SIG-M5 (cell line): ENCODE data around the gene CHRD.

Experiments
- DNase-seq: peaks from one replicate; lab custom pipeline; 2025; lab: John Stamatoyannopoulos, UW

CHRD gene

GRCh38 chr3:184382326-184383032 lies 2.6 kb downstream of the CHRD start:
- DNase-seq: no peak

- no peak for DNase-seq
These were observed 3.3 kb downstream of the CHRD start for GRCh38 chr3:184383033-184383740.

- no peak for DNase-seq
These were observed 4.5 kb downstream of the CHRD start for GRCh38 chr3:184384342-184384741.

GRCh38 chr3:184384856-184385422 lies 5.1 kb downstream of the CHRD start:
- DNase-seq: no peak

GRCh38 chr3:184386047-184386806 lies 6.4 kb downstream of the CHRD start:
- DNase-seq: no peak

- DNase-seq: no peak
These were observed 7.4 kb downstream of the CHRD start for GRCh38 chr3:184387174-184387714.

GRCh38 chr3:184388164-184388935 lies 8.5 kb downstream of the CHRD start:
- no peak for DNase-seq

- DNase-seq: no peak
These were observed 9.0 kb downstream of the CHRD start for GRCh38 chr3:184388936-184389230.

- DNase-seq: no peak
These were observed 9.5 kb downstream of the CHRD start for GRCh38 chr3:184389384-184389783.

GRCh38 chr3:184389935-184390528 lies 10.2 kb downstream of the CHRD start:
- DNase-seq: no peak

- DNase-seq: no peak
These were observed 11.4 kb downstream of the CHRD start for GRCh38 chr3:184391266-184391665.

- DNase-seq: no peak
These were observed 15.4 kb downstream of the CHRD start for GRCh38 chr3:184395320-184395660.

GRCh38 chr3:184399410-184399809 lies 19.6 kb downstream of the CHRD start:
- DNase-seq: no peak

GRCh38 chr3:184405075-184406030 lies 25.5 kb downstream of the CHRD start:
- no peak for DNase-seq

- no peak for DNase-seq
These were observed 29.6 kb downstream of the CHRD start for GRCh38 chr3:184409331-184409926.

GRCh38 chr3:184409946-184410500 lies 30.2 kb downstream of the CHRD start:
- no peak for DNase-seq

GRCh38 chr3:184414418-184415202 lies 34.8 kb downstream of the CHRD start:
- DNase-seq: no peak

- no peak for DNase-seq
These were observed 35.3 kb downstream of the CHRD start for GRCh38 chr3:184415203-184415490.
